K562 (cell line): Measurements from ENCODE around the gene NFS1. TPM values are rescaled to one million over a fixed set of nuclear protein-coding genes. Genes with fewer than 3 reads are reported as not detected.
A peak's percentile ranks its signal among the peaks of the same experiment; 100 is the strongest.

Experiments used
- ATAC-seq: fragments of 200-7000 bp; cut with Tn5 transposase; 3 replicates; pipeline ENCODE4 v1.9.1; 2020; ENCODE audit warnings: moderate library complexity
- BruUV-seq: library from RNA; stranded (reverse); fragments of 400-500 nt; replicated peaks from 2 replicates; lab custom pipeline; 2021; lab: Mats Ljungman, UMichigan
- CTCF ChIA-PET: fragments of 300-600 bp; formaldehyde crosslinking; extraction: SDS; loops from one replicate; lab custom pipeline; 2021; ENCODE audit warnings: low intra/inter-chr PET ratio; lab: Yijun Ruan, JAX
- POLR2A ChIA-PET: fragments of 300-600, 350-650 bp; sonication (Branson Sonifier 250); formaldehyde crosslinking; extraction: SDS; loops from one replicate; lab custom pipeline; 2021; ENCODE audit warnings: antibody characterized with exemption, inconsistent platforms; lab: Yijun Ruan, JAX
- DNase-seq, 4 experiments: peaks; one replicate each; pipeline versions ENCODE4 v3.0.0 to v3.0.0-alpha.2; 2011 to 2018; ENCODE audit warnings: low spot score in 3 of 4, mixed read lengths in 3 of 4; ENCODE audit errors: extremely low read depth in 1 of 4
- FAIRE-seq: peaks from 2 replicates; lab custom pipeline; 2011; peaks lifted over from hg19 to GRCh38; lab: Jason Lieb, UNC
- H2AFZ ChIP-seq: 2 replicates; pipeline ENCODE4 v1.6.0; 2011; ENCODE audit warnings: low read depth, low read length, control low read depth, inconsistent platforms
- H3K27ac ChIP-seq: fragments of 200-600 bp; 3 replicates; pipeline ENCODE4 v1.8.0; 2011; ENCODE audit warnings: low read depth, mild to moderate bottlenecking, control low read depth, inconsistent platforms, low read length, moderate library complexity, mixed read lengths; ENCODE audit errors: extremely low read depth
- H3K27me3 ChIP-seq, 2 experiments: fragments of 300-600 bp in 1 of 2; 2 replicates in 1 of 2; 3 replicates in 1 of 2; pipeline versions ENCODE4 v1.6.0 to v1.8.0; 2011; ENCODE audit warnings: inconsistent platforms in 2 of 2, low read length in 2 of 2, mild to moderate bottlenecking in 1 of 2, mixed read lengths in 1 of 2, moderate library complexity in 1 of 2; ENCODE audit not compliant: control insufficient read depth in 2 of 2, insufficient read depth in 2 of 2
- H3K36me3 ChIP-seq: fragments of 300-600 bp; 3 replicates; pipeline ENCODE4 v1.8.0; 2011; ENCODE audit warnings: mild to moderate bottlenecking, low read length, inconsistent platforms; ENCODE audit not compliant: control insufficient read depth, insufficient read depth
- H3K4me1 ChIP-seq, 2 experiments: fragments of 200-600 bp in 1 of 2; replicated peaks in 1 of 2; 2 replicates in 1 of 2; 3 replicates in 1 of 2; pipeline versions ENCODE4 v1.5.1 to v1.8.0; 2011; ENCODE audit warnings: inconsistent platforms in 2 of 2, low read length in 2 of 2, mild to moderate bottlenecking in 1 of 2, mixed read lengths in 1 of 2, moderate library complexity in 1 of 2; ENCODE audit not compliant: control insufficient read depth in 2 of 2, insufficient read depth in 2 of 2
- H3K4me2 ChIP-seq: 2 replicates; pipeline ENCODE4 v1.6.1; 2011; ENCODE audit warnings: low read length, control low read depth, inconsistent platforms, mixed read lengths; ENCODE audit not compliant: insufficient read depth
- H3K4me3 ChIP-seq: fragments of 200-600 bp; sonication (generic), shearing (Covaris generic); 2 replicates; pipeline ENCODE4 v1.5.1; 2016; ENCODE audit warnings: control low read depth, inconsistent platforms
- H3K79me2 ChIP-seq: fragments of 200-600 bp; 3 replicates; pipeline ENCODE4 v1.8.0; 2011; ENCODE audit warnings: low read length, inconsistent platforms; ENCODE audit not compliant: control insufficient read depth, insufficient read depth
- H3K9ac ChIP-seq, 2 experiments: 2 replicates each; pipeline versions ENCODE4 v1.6.0 to v1.6.1; 2011; ENCODE audit warnings: low read depth in 2 of 2, low read length in 2 of 2, control low read depth in 1 of 2, inconsistent platforms in 1 of 2, mild to moderate bottlenecking in 1 of 2, mixed read lengths in 1 of 2; ENCODE audit not compliant: insufficient read depth in 1 of 2
- H3K9me1 ChIP-seq: one replicate; pipeline ENCODE4 v1.6.0; 2011; ENCODE audit warnings: inconsistent platforms, mild to moderate bottlenecking, low read length, moderate library complexity; ENCODE audit not compliant: control insufficient read depth, insufficient read depth
- H3K9me3 ChIP-seq: replicated peaks from 2 replicates; pipeline ENCODE4 v1.5.1; 2011; ENCODE audit warnings: low read depth, low read length, inconsistent platforms; ENCODE audit not compliant: control insufficient read depth, insufficient read depth
- H4K20me1 ChIP-seq: replicated peaks from 2 replicates; pipeline ENCODE4 v1.6.1; 2011; ENCODE audit warnings: low read length, inconsistent platforms, mixed read lengths; ENCODE audit not compliant: control insufficient read depth, insufficient read depth
- BRD4 ChIP-seq: fragments of 200-600 bp; sonication (generic); IDR thresholded peaks from 2 replicates; pipeline ENCODE4 v1.6.1; 2017; ENCODE audit warnings: inconsistent platforms
- JUND ChIP-seq, 2 experiments: IDR thresholded peaks; 2 replicates in 1 of 2; 3 replicates in 1 of 2; pipeline ENCODE4 v1.6.1; 2011; ENCODE audit warnings: borderline replicate concordance in 2 of 2, low read depth in 2 of 2, low read length in 2 of 2, improper control_type of control experiment in 1 of 2, missing biosample characterization in 1 of 2, missing genetic modification characterization in 1 of 2, missing genetic modification reagents in 1 of 2
- NFE2L1 ChIP-seq: fragments of 450-650 bp; IDR thresholded peaks from 2 replicates; pipeline ENCODE4 v1.6.1; 2016; ENCODE audit warnings: missing genetic modification characterization, low read depth, mild to moderate bottlenecking, missing compliant biosample characterization, moderate library complexity, borderline replicate concordance
- NR1H2 ChIP-seq: sonication (generic); formaldehyde crosslinking; IDR thresholded peaks from 2 replicates; pipeline ENCODE4 v1.4.0; 2020; ENCODE audit warnings: mild to moderate bottlenecking, missing genetic modification reagents
- POLR2AphosphoS5 ChIP-seq: IDR thresholded peaks from 2 replicates; pipeline ENCODE4 v1.6.1; 2011; ENCODE audit warnings: mild to moderate bottlenecking, low read depth, low read length, moderate library complexity; ENCODE audit not compliant: control insufficient read depth, insufficient read depth
- RBFOX2 ChIP-seq: fragments of 200-400 bp; formaldehyde crosslinking; IDR thresholded peaks from 2 replicates; pipeline ENCODE4 v1.6.1; 2017; ENCODE audit warnings: low read depth, mild to moderate bottlenecking, low read length, moderate library complexity
- SMAD2 ChIP-seq: fragments of 150-350 bp; IDR thresholded peaks from 2 replicates; pipeline ENCODE4 v1.6.1; 2014; ENCODE audit warnings: low read depth, mild to moderate bottlenecking, low read length
- WHSC1 ChIP-seq: IDR thresholded peaks from one replicate; pipeline ENCODE4 v1.6.1; 2012; ENCODE audit warnings: low read length, control low read depth, inconsistent platforms
- WGBS: fragments of 100-300 bp; shearing (Covaris generic); methylation state at CpG from one replicate; pipeline ENCODE4 v1.1.6; 2016; ENCODE audit warnings: low coverage, mixed read lengths; ENCODE audit not compliant: insufficient coverage; ENCODE audit errors: missing lambda C conversion rate; 5-methylcytosine and 5-hydroxymethylcytosine counted together
- in situ Hi-C: fragments of 300-500 bp; cut with MboI; formaldehyde crosslinking; loops from 4 replicates; pipeline ENCODE4 v1.15.0; 2018; ENCODE audit warnings: inconsistent platforms, mixed read lengths
- intact Hi-C: fragments of 100-400 bp; cut with micrococcal nuclease; formaldehyde crosslinking; loops from 2 replicates; pipeline ENCODE4 v1.14.2; 2022
- polyA plus RNA-seq, 8 experiments: library from polyadenylated mRNA; depleted of rRNA in 4 of 8; stranded (reverse) in 5 of 8; unstranded in 3 of 8; fragments of >200 nt; fragmentation: Nextera tagmentation in 2 of 8; fragmentation: Illumina TruSeq in 1 of 8; extraction: Ambion mirVana in 2 of 8; extraction: Trizol in 1 of 8; gene quantifications; 2 replicates each; pipeline versions ENCODE4 v1.2.1 to v1.2.3, GENCODE V29; 2011 to 2014; ENCODE audit warnings: inconsistent platforms in 1 of 8, missing spikeins in 1 of 8
- total RNA-seq, 7 experiments: library from RNA; depleted of rRNA in 6 of 7; stranded (reverse); fragments of >200 nt in 6 of 7; fragmentation: Illumina TruSeq in 2 of 7; extraction: Trizol in 2 of 7; gene quantifications; 2 replicates each; pipeline versions ENCODE4 v1.2.1 to v1.2.3, GENCODE V29; 2011 to 2021; ENCODE audit warnings: low replicate concordance in 1 of 7

The NFS1 gene
- total and polyA plus RNA-seq, 9 of the 15 experiments (the other 6 are each of a cell fraction or from before 2014, with no cell fraction given) = 11.5 to 84.8 (median 47.1) TPM

GRCh38 chr20:35662551-35662950, 36.6 kb downstream of the NFS1 start:
- peak overlapping the region in 1 of 2 experiments; percentile 92; a peak in 2 of 4 replicates for H3K9ac ChIP-seq
- FAIRE-seq = no peak
- no peaks in the 10 kb centered on the region for H3K27me3 ChIP-seq
- no peak overlapping the region for H2AFZ ChIP-seq
- peak overlapping the region; percentile 57 for H3K4me3 ChIP-seq
- peaks cover 22 to 24% of the 10 kb centered on the region in 2 experiments; a peak in 4 of 5 replicates for H3K4me1 ChIP-seq
- H3K36me3 ChIP-seq = peaks cover 5% of the 10 kb centered on the region; the same call in 2 of the 3 replicates
- ChIA-PET POLR2A (interaction anchor here (0.6 to 2.9 kb wide), 5 partner anchors 8 to 603 kb away, joined by 3 to 26 read pairs (median 3); no protein-coding TSS in a partner anchor), CTCF (no interaction called here)
- in situ Hi-C loops = no loop called here
- WGBS = 0% methylated on average over 2 of the region's 2 CpGs
- no peaks in the 10 kb centered on the region for H3K9me1 ChIP-seq
- no peak overlapping the region for H3K27ac ChIP-seq
- ATAC-seq = no peak
- DNase-seq = no peak
- no TSS peak for BruUV-seq
- peaks cover 76% of the 10 kb centered on the region for H3K79me2 ChIP-seq
- intact Hi-C loops = loop anchor here (5.0 kb wide), 1 partner anchor 45 kb away; the partner anchor contains the start of gene SPAG4
- no peaks in the 10 kb centered on the region for H3K9me3 ChIP-seq
- H3K4me2 ChIP-seq = peak overlapping the region; percentile 89
- H4K20me1 ChIP-seq = peaks cover 41% of the 10 kb centered on the region
- no peak for TF ChIP-seq WHSC1

GRCh38 chr20:35661908-35662307, 37.2 kb downstream of the NFS1 start:
- Histone ChIP-seq H3K9me1 (no peaks in the 10 kb centered on the region), H4K20me1 (peaks cover 46% of the 10 kb centered on the region), H3K79me2 (peaks cover 82% of the 10 kb centered on the region), H3K4me2 (peak overlapping the region; percentile 89), H3K9ac (peak overlapping the region in 1 of 2 experiments; percentile 92; a peak in 1 of 4 replicates), H2AFZ (no peak overlapping the region), H3K9me3 (no peaks in the 10 kb centered on the region), H3K4me1 (peaks cover 22 to 24% of the 10 kb centered on the region in 2 experiments; a peak in 4 of 5 replicates), H3K4me3 (peak overlapping the region; percentile 57; the same call in 1 of the 2 replicates), H3K27me3 (no peaks in the 10 kb centered on the region), H3K27ac (no peak overlapping the region), H3K36me3 (peaks cover 11% of the 10 kb centered on the region; the same call in 2 of the 3 replicates)
- no TSS peak for BruUV-seq
- FAIRE-seq (no peak), ATAC-seq (no peak), DNase-seq (no peak)
- ChIA-PET CTCF (no interaction called here), POLR2A (interaction anchor here (0.6 to 1.5 kb wide), 5 partner anchors 20 to 899 kb away, joined by 3 to 4 read pairs (median 3); no protein-coding TSS in a partner anchor)
- in situ Hi-C loops = no loop called here
- 16% methylated on average over 3 of the region's 3 CpGs for WGBS
- intact Hi-C loops = loop anchor here (5.0 kb wide), 1 partner anchor 45 kb away; the partner anchor contains the start of gene SPAG4
- TF ChIP-seq BRD4 (no peak), RBFOX2 (0 out of 2 replicates have a peak, but pooled peaks have one; percentile 17), JUND (IDR thresholded peaks at IDR 0.05; ENCODE audit: borderline replicate concordance, low read depth, low read length) (no peak), JUND (tag; IDR thresholded peaks at IDR 0.05; ENCODE audit: borderline replicate concordance, low read depth, low read length) (peak; percentile 12; the same call in 1 of the 3 replicates), NR1H2 (no peak), POLR2AphosphoS5 (no peak), NFE2L1 (no peak), SMAD2 (no peak)
